K562 (cell line): Measurements from ENCODE around the gene SMAGP. TPM values are rescaled to one million over a fixed set of nuclear protein-coding genes. Genes with fewer than 3 reads are reported as not detected.
A peak's percentile ranks its signal among the peaks of the same experiment; 100 is the strongest.

Experiments
- ATF1 ChIP-seq, 2 experiments: fragments of 450-650 bp in 1 of 2; IDR thresholded peaks; 2 replicates each; pipeline ENCODE4 v1.6.1; 2016; ENCODE audit warnings: missing compliant biosample characterization in 1 of 2, missing genetic modification characterization in 1 of 2
- ATF2 ChIP-seq: sonication (generic); formaldehyde crosslinking; IDR thresholded peaks from 2 replicates; pipeline ENCODE4 v1.8.1; 2022; ENCODE audit warnings: missing genetic modification reagents
- BRD9 ChIP-seq: fragments of 450-650 bp; IDR thresholded peaks from 2 replicates; pipeline ENCODE4 v1.6.1; 2018; ENCODE audit warnings: low read depth; ENCODE audit not compliant: partially characterized antibody
- CTCF ChIP-seq, 3 experiments: IDR thresholded peaks in 2 of 3; conservative IDR thresholded peaks in 1 of 3; 2 replicates each; pipeline ENCODE4 v1.5.1; 2011 to 2012; ENCODE audit warnings: low read length in 3 of 3, mild to moderate bottlenecking in 3 of 3, control low read depth in 2 of 3, improper control_type of control experiment in 1 of 3, inconsistent platforms in 1 of 3, low read depth in 1 of 3, mixed read lengths in 1 of 3, moderate library complexity in 1 of 3; ENCODE audit not compliant: insufficient read depth in 2 of 3
- CXXC5 ChIP-seq: fragments of 250-450 bp; sonication (Bioruptor Pico); IDR thresholded peaks from 2 replicates; pipeline ENCODE4 v1.8.0; 2022; ENCODE audit warnings: inconsistent platforms, mild to moderate bottlenecking, moderate library complexity
- FOXA3 ChIP-seq, 2 experiments: fragments of 450-650 bp in 1 of 2; sonication (generic) in 1 of 2; formaldehyde crosslinking; IDR thresholded peaks in 1 of 2; conservative IDR thresholded peaks in 1 of 2; 2 replicates each; pipeline versions ENCODE4 v1.4.0 to v1.8.0; 2020 to 2022; ENCODE audit warnings: mild to moderate bottlenecking in 2 of 2, missing genetic modification reagents in 1 of 2
- FOXK2 ChIP-seq, 2 experiments: fragments of 450-650 bp; IDR thresholded peaks in 1 of 2; conservative IDR thresholded peaks in 1 of 2; 2 replicates each; pipeline ENCODE4 v1.6.1; 2016; ENCODE audit warnings: low read depth in 2 of 2, mild to moderate bottlenecking in 1 of 2
- HIVEP1 ChIP-seq: fragments of 250-450 bp; sonication (Bioruptor Pico); IDR thresholded peaks from 2 replicates; pipeline ENCODE4 v1.4.0; 2020; ENCODE audit warnings: mild to moderate bottlenecking
- HMBOX1 ChIP-seq: sonication (generic); IDR thresholded peaks from 2 replicates; pipeline ENCODE4 v1.6.1; 2016
- NR2F6 ChIP-seq: fragments of 450-650 bp; formaldehyde crosslinking; IDR thresholded peaks from 2 replicates; pipeline ENCODE4 v1.4.0; 2020; ENCODE audit warnings: mild to moderate bottlenecking
- RHOXF2B ChIP-seq: fragments of 250-450 bp; sonication (Bioruptor Pico); conservative IDR thresholded peaks from 2 replicates; pipeline ENCODE4 v1.5.1; 2021
- SMARCE1 ChIP-seq: fragments of 450-650 bp; IDR thresholded peaks from 2 replicates; pipeline ENCODE4 v1.7.1; 2016; ENCODE audit warnings: mild to moderate bottlenecking
- TCFL5 ChIP-seq: fragments of 250-450 bp; sonication (Bioruptor Pico); conservative IDR thresholded peaks from 2 replicates; pipeline ENCODE4 v1.6.1; 2021; ENCODE audit warnings: mild to moderate bottlenecking, moderate library complexity, matching md5 sums
- TEAD4 ChIP-seq, 2 experiments: sonication (generic) in 1 of 2; formaldehyde crosslinking in 1 of 2; IDR thresholded peaks; 2 replicates each; pipeline versions ENCODE4 v1.6.1 to v1.8.0; 2012 to 2022; ENCODE audit warnings: borderline replicate concordance in 1 of 2, inconsistent platforms in 1 of 2, low read length in 1 of 2, mild to moderate bottlenecking in 1 of 2, missing genetic modification reagents in 1 of 2
- U2AF1 ChIP-seq: fragments of 200-400 bp; formaldehyde crosslinking; optimal IDR thresholded peaks from 2 replicates; pipeline ENCODE3; 2017; ENCODE audit warnings: mild to moderate bottlenecking, low read depth, low read length, moderate library complexity
- ZBED1 ChIP-seq: IDR thresholded peaks from 2 replicates; pipeline ENCODE4 v1.6.1; 2014
- ZNF311 ChIP-seq: fragments of 250-450 bp; sonication (Bioruptor Pico); IDR thresholded peaks from 2 replicates; pipeline ENCODE4 v1.4.0; 2020; ENCODE audit warnings: mild to moderate bottlenecking, moderate library complexity
- ZNF449 ChIP-seq: fragments of 250-450 bp; sonication (Bioruptor Pico); IDR thresholded peaks from 2 replicates; pipeline ENCODE4 v1.8.0; 2022; ENCODE audit warnings: moderate library complexity, mild to moderate bottlenecking, inconsistent platforms
- ZNF586 ChIP-seq: fragments of 450-650 bp; formaldehyde crosslinking; conservative IDR thresholded peaks from 2 replicates; pipeline ENCODE4 v1.4.0; 2020; ENCODE audit warnings: mild to moderate bottlenecking, moderate library complexity
- ZNF655 ChIP-seq: fragments of 250-450 bp; sonication (Bioruptor Pico); IDR thresholded peaks from 2 replicates; pipeline ENCODE4 v1.5.0; 2021
- polyA plus RNA-seq, 8 experiments: library from polyadenylated mRNA; depleted of rRNA in 4 of 8; stranded (reverse) in 5 of 8; unstranded in 3 of 8; fragments of >200 nt; fragmentation: Nextera tagmentation in 2 of 8; fragmentation: Illumina TruSeq in 1 of 8; extraction: Ambion mirVana in 2 of 8; extraction: Trizol in 1 of 8; gene quantifications; 2 replicates each; pipeline versions ENCODE4 v1.2.1 to v1.2.3, GENCODE V29; 2011 to 2014; ENCODE audit warnings: inconsistent platforms in 1 of 8, missing spikeins in 1 of 8
- total RNA-seq, 7 experiments: library from RNA; depleted of rRNA in 6 of 7; stranded (reverse); fragments of >200 nt in 6 of 7; fragmentation: Illumina TruSeq in 2 of 7; extraction: Trizol in 2 of 7; gene quantifications; 2 replicates each; pipeline versions ENCODE4 v1.2.1 to v1.2.3, GENCODE V29; 2011 to 2021; ENCODE audit warnings: low replicate concordance in 1 of 7

The SMAGP gene
- total and polyA plus RNA-seq, 9 of the 15 experiments (the other 6 are each of a cell fraction or from before 2014, with no cell fraction given): 23.1 to 62.3 (median 29.9) TPM

- TF ChIP-seq ATF2 (CRISPR knock-in tag) (no peak), HIVEP1 (CRISPR knock-in tag) (peak; percentile 84; the same call in 1 of the 2 replicates), BRD9 (peak; percentile 82), ZNF655 (CRISPR knock-in tag) (no peak), ATF1 (CRISPR knock-in tag; IDR thresholded peaks at IDR 0.05) (no peak), ATF1 (tag; IDR thresholded peaks at IDR 0.05) (peak; percentile 75), TEAD4 (IDR thresholded peaks at IDR 0.05; ENCODE audit: low read length) (peak; percentile 82), TEAD4 (CRISPR knock-in tag; IDR thresholded peaks at IDR 0.05; ENCODE audit: borderline replicate concordance) (no peak), TCFL5 (CRISPR knock-in tag) (0 out of 2 replicates have a peak, but pooled peaks have one; percentile 49), ZNF586 (0 out of 2 replicates have a peak, but pooled peaks have one; percentile 50), RHOXF2B (CRISPR knock-in tag) (0 out of 2 replicates have a peak, but pooled peaks have one; percentile 71), HMBOX1 (peak; percentile 77), FOXA3 (CRISPR knock-in tag; conservative IDR thresholded peaks at IDR 0.05 in 1 of 2, IDR thresholded peaks at IDR 0.05 in 1 of 2) (0 out of 4 replicates have a peak, but pooled peaks of 1 of the 2 experiments have one; percentile 14), U2AF1 (no peak), CTCF (IDR thresholded peaks at IDR 0.05 in 2 of 3, conservative IDR thresholded peaks at IDR 0.05 in 1 of 3; ENCODE audit: insufficient read depth in 2 of 3, low read depth in 1 of 3, low read length in 3 of 3) (peak; percentile 40 to 52 (median 44); a peak in 5 of 6 replicates), ZBED1 (0 out of 2 replicates have a peak, but pooled peaks have one; percentile 59), FOXK2 (conservative IDR thresholded peaks at IDR 0.05 in 1 of 2, IDR thresholded peaks at IDR 0.05 in 1 of 2; ENCODE audit: low read depth in 2 of 2) (0 out of 4 replicates have a peak, but pooled peaks of 1 of the 2 experiments have one; percentile 42), NR2F6 (CRISPR knock-in tag) (0 out of 2 replicates have a peak, but pooled peaks have one; percentile 67), CXXC5 (CRISPR knock-in tag) (peak; percentile 88), ZNF449 (CRISPR knock-in tag) (peak; percentile 57; the same call in 1 of the 2 replicates), SMARCE1 (peak; percentile 83), ZNF311 (CRISPR knock-in tag) (peak; percentile 91)
Observed at GRCh38 chr12:51246254-51246853, 23.9 kb downstream of the SMAGP start (continued).
